ENCODE measurements around the gene MMEL1. TPM values are rescaled to one million over a fixed set of nuclear protein-coding genes. Genes with fewer than 3 reads are reported as not detected.

MMEL1 gene
- total and polyA plus RNA-seq, 2 donors (not counting 3 experiments of a cell fraction or from before 2014, with no cell fraction given), result 1.1 to 1.2 TPM

DNA sequence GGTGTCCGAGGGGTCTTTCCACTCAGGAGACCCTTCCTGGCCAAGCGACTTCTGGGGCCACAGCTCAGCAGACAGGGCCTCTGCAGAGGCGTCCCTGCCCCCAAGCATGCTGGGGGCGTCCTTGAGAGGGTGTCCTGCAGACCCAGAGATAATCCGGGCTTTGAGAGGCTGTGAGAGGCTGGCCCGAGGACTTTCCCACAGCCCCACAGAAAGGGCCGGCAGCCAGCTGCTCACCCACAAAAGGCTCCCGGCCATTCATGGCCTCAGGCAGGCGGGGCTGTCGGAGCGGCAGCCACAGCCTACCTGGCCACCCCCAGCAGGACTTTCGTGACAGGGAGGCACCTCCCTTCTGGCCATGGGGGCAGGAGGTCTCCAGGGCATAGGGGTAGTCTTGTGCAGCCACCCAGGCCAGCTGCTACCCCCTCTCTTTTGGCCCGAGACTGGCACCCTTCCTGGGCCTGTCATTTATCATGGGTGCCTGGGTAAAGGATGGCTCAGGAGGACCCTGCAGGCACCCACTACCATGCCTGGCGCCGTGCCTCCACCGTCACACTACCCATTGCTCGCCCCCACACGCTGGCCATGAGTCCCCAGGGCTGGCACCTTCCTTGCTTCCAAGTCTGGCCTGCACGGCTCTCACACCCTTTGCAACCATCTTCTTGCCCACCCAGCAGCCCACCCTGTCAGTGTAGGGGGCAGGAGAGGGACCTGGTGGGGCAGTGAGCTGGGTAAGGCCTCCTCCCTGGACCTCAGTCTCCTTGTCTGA is 87.8 kb downstream of the MMEL1 start:
- H3K4me3 ChIP-seq (replicated peaks in 1 of 3; ENCODE audit: insufficient read depth in 1 of 3, low read depth in 1 of 3, low read length in 3 of 3), result no peak overlapping the region
- H3K4me2 ChIP-seq (ENCODE audit: insufficient read depth, low read length), result no peak overlapping the region
- no peak overlapping the region for H3K9ac ChIP-seq (replicated peaks; ENCODE audit: extremely low read depth, insufficient read depth, low read length)
- no peak overlapping the region for H3K27ac ChIP-seq (ENCODE audit: insufficient read depth, low read depth, low read length)
- no peaks in the 10 kb centered on the region for H4K20me1 ChIP-seq (replicated peaks; ENCODE audit: control insufficient read depth, extremely low read depth, insufficient read depth, low read length)
- no peak for TF ChIP-seq JUN (IDR thresholded peaks at IDR 0.05; ENCODE audit: borderline replicate concordance, insufficient read depth, insufficient read length, low read depth)
- TF ChIP-seq MYC (IDR thresholded peaks at IDR 0.05; ENCODE audit: low read depth, low read length), result no peak
- TF ChIP-seq POLR2AphosphoS5 (IDR thresholded peaks at IDR 0.05; ENCODE audit: insufficient read depth, low read depth, low read length), result no peak
- TF ChIP-seq, protein P1, sequence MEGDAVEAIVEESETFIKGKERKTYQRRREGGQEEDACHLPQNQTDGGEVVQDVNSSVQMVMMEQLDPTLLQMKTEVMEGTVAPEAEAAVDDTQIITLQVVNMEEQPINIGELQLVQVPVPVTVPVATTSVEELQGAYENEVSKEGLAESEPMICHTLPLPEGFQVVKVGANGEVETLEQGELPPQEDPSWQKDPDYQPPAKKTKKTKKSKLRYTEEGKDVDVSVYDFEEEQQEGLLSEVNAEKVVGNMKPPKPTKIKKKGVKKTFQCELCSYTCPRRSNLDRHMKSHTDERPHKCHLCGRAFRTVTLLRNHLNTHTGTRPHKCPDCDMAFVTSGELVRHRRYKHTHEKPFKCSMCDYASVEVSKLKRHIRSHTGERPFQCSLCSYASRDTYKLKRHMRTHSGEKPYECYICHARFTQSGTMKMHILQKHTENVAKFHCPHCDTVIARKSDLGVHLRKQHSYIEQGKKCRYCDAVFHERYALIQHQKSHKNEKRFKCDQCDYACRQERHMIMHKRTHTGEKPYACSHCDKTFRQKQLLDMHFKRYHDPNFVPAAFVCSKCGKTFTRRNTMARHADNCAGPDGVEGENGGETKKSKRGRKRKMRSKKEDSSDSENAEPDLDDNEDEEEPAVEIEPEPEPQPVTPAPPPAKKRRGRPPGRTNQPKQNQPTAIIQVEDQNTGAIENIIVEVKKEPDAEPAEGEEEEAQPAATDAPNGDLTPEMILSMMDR (IDR thresholded peaks at IDR 0.05; ENCODE audit: extremely low read depth in 1 of 2, insufficient read depth in 1 of 2, low read depth in 1 of 2, low read length in 2 of 2), result no peak
- no peak for TF ChIP-seq POLR2A (IDR thresholded peaks at IDR 0.05; ENCODE audit: low read depth, low read length)
- TF ChIP-seq, protein P2, sequence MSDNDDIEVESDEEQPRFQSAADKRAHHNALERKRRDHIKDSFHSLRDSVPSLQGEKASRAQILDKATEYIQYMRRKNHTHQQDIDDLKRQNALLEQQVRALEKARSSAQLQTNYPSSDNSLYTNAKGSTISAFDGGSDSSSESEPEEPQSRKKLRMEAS (IDR thresholded peaks at IDR 0.05; ENCODE audit: insufficient read depth, insufficient read length), result no peak
- no peak for TF ChIP-seq GATA2 (IDR thresholded peaks at IDR 0.05; ENCODE audit: insufficient read depth, insufficient read length, low read depth, low read length)
- no peak for TF ChIP-seq EZH2 (IDR thresholded peaks at IDR 0.05; ENCODE audit: borderline replicate concordance, low read depth, low read length, severe bottlenecking)
- no peak for TF ChIP-seq FOS (IDR thresholded peaks at IDR 0.05; ENCODE audit: borderline replicate concordance, insufficient read depth, low read length)
- FAIRE-seq, result no peak
- H3K9me1 ChIP-seq (replicated peaks; ENCODE audit: control insufficient read depth, extremely low read depth, insufficient read depth, low read length), result no peaks in the 10 kb centered on the region
- no peaks in the 10 kb centered on the region for H3K9me3 ChIP-seq (replicated peaks; ENCODE audit: control insufficient read depth, insufficient read depth, low read length)
- no peak overlapping the region for H2AFZ ChIP-seq (ENCODE audit: low read depth, low read length)
- dilution Hi-C loops (cut with MboI; ENCODE audit: extremely low pct_ligation_motif_present, low sequenced_read_pairs), result no loop called here
- no peaks in the 10 kb centered on the region for H3K79me2 ChIP-seq (ENCODE audit: control insufficient read depth, insufficient read depth, low read length)
- H3K4me1 ChIP-seq (ENCODE audit: control insufficient read depth, extremely low read depth, insufficient read depth, low read length), result peaks cover 27% of the 10 kb centered on the region
- intact Hi-C loops (cut with micrococcal nuclease), result no loop called here
- no peaks in the 10 kb centered on the region for H3K36me3 ChIP-seq (ENCODE audit: control insufficient read depth in 2 of 2, extremely low read depth in 1 of 2, insufficient read depth in 2 of 2, low read length in 2 of 2)
- ChIA-PET CTCF (interaction anchor here (1.1 to 1.4 kb wide), 3 partner anchors 19 to 908 kb away, joined by 3 to 10 read pairs (median 5); partner anchors contain the start of gene PANK4), POLR2A (no interaction called here)
- BruUV-seq (replicated peaks), result no TSS peak
- no peak for DNase-seq (ENCODE audit: low read depth, low spot score)
- peaks cover 0 to 1% of the 10 kb centered on the region in 2 experiments for H3K27me3 ChIP-seq (ENCODE audit: control insufficient read depth in 2 of 2, insufficient read depth in 2 of 2, low read length in 2 of 2)

All from endothelial cell of umbilical vein (primary cell).